Measurements from ENCODE around the gene NACC1.
A peak's percentile ranks its signal among the peaks of the same experiment; 100 is the strongest.

The NACC1 gene

DNA sequence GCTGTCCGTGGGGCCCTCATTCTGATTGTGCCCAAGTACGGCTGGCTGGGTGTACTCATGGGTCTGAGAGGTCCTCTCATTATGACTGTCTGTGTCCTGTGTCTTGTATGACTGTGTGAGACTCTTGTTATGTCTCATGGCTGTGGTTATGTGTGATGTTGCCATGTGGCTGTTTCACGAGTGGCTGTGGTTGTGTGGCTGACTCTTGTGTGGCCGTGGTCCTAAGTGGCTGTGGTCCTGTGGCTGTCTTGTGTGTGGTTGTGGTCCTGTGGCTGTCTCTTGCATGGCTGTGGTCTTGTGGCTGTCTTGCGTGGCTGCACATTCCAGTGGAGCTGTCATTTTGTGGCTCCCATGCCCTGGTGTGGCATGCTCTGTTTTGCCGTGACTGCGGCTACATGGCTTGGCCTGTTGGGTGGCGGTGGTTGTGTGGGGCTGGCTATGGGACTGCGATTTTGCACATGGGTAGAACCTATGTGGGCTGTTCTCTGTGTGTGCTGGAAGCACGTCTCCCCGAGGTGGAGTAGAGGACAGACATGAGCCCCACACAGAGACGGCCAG, 18.0 kb upstream of the NACC1 start:
- DNase-seq (ENCODE audit: low spot score), result no peak

DNA sequence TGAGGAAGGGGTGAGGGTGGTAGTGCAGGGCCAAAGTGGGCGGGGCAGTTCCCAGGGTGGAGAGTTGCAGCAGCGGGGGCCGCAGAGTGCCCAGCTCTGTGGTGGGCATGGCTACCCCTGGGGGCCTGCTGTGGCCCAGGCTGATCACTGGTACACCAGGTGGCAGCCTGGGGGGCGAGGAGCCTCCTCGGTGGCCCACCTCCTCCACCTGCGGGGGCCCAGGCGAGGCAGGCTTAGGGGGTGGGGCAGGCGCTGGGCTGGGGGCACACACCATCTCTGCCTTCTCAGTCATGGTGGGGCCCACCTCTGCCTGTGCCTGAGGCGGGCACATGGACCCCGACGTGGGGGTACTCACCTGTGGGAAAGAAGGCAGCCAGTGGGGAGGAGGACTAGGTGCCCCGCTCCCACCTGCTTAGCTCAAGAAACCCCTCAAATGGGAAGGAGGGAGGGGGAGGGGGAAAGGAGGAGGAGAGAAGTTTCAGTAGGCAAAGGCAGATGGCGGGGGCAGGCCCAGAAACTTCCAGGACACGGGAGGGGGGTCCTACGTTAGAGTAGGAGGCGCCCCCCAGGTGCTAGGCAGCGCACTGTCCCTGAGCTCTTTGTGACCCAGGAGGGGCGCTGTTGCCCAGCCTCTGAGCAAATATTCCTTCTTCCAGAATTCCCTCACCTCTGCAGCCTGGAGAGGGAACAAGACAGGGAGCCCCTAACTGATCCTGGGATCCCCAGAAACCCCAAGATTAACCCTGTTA, 17.0 kb upstream of the NACC1 start:
- DNase-seq (ENCODE audit: low spot score), result no peak

DNA sequence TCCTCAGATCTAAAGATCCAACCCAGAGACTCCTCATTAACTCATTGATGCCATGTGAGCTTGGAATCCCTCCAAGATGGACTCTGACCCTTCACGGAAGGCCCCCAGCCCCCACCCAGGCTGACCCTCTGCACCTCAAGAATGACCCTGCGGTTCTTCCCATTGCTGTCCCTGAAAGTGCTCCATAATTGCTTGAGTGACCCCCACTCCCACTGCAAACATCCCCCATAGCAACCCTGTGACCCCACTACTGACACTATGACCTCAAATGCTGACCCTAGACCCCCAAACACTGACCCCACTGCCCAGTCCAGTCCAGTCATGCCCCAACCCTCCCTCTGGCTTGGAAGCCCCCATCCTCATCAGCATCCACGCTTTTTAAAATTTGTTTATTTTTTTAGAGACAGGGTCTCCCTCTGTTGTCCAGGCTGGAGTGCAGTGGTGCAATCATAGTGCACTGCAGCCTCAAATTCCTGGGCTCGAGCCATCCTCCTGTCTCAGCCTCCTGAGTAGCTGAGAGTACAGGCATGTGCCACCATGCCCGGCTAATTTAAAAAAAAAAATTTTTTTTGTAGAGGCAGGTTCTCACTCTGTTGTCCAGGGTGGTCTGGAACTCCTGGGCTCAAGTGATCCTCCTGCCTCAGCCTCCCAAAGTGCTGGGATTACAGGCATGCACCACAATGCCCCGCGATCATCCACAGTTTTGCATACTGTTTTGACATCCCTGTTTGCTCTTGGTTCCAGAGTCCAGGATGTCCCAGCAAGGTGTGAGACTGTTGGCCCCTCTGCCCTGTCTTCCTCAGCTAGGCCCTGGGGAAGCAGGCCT, 16.3 kb upstream of the NACC1 start:
- DNase-seq (ENCODE audit: low spot score), result peak; percentile 83

- DNase-seq (ENCODE audit: low spot score), result no peak
These were observed 15.7 kb upstream of the NACC1 start for GRCh38 chr19:13102416-13102665.

- DNase-seq (ENCODE audit: low spot score), result peak; percentile 97
These were observed 15.1 kb upstream of the NACC1 start, which contains the start of gene LYL1 for GRCh38 chr19:13102666-13103580. LYL1 (minus strand) TSS chr19:13102858; CDS start chr19:13101171, 1,687 bp downstream.

GRCh38 chr19:13103581-13104359, 14.3 kb upstream of the NACC1 start:
- DNase-seq (ENCODE audit: low spot score), result no peak

- no peak for DNase-seq (ENCODE audit: low spot score)
These were observed 13.7 kb upstream of the NACC1 start for GRCh38 chr19:13104360-13104847.

DNA sequence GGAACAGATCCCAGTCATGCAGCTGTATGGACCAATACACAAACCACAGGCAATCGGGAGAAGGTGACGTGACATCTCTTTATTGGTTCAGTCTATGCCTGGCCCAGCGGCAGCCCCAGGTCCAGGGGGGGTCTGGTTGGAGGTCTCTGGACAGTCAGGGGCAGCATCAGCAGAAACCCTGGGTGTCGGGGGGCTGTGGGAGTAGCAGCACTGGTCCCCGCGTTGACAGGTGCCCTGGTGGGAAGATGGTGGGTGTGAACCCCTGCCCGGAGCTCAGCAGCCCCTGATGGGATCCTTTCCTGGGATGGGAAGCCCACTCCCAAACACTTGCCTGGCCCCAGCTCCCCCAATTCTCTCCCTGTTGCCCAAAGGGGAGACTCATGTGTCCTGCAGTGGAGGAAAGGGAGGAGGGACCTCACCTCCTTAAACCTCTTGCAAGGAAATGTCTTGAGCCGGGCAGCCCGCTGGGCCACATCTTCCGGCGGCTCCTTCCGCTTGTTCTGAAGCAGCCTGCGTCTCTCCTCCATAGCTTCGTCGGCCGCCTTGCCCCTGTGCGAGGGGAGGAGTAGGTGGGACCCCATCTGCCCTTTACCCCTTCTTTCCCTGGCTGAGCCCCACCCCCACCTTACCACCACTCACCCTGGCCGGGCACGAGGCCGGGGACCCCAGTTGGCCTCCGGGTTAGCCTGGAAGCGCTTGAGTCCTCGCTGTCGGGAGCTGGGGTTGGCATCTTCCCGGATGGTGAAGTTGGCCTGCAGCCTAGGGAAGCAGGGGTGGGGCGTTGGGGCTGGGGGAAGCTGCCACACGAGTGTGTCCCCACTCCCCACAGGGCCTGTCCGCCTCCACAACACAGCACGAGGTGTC, 13.0 kb upstream of the NACC1 start:
- no peak for DNase-seq (ENCODE audit: low spot score)

DNA sequence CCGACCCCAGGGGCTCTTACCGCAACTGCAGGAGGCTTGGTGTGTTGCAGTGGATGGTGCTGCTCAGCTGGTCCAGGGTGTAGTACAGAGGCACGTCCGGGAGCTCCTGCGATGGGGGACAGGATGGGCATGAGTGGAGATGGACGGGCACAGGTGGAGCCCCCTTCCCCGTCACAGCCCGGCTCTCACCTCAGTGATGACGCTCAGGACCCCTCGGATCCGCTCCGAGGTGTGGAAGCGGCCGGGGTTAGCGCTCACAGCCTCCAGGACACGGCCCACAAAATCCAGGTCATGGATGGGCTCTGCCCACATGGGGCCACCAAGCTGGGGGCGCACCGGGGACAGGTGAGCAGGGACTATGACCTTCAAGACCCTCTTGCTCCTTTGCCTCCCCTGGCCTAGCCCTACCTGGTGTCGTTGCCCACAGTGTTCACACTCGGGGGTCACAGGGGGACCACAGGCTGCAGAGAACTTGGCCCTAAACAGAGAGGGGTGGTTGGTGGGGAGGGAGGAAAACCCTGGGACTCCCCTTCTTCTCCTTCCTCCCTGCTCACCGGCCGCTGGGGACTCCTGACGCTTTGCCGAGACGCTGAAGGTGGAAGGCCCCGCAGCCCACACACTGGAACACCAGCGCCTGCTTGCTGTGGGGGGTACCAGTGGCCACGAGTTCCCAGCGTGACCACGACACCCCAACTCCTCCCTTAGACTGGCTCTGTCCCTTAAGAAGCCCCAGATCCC, 8.5 kb upstream of the NACC1 start:
- DNase-seq (ENCODE audit: low spot score), result no peak

- DNase-seq (ENCODE audit: low spot score), result no peak
These were observed 7.9 kb upstream of the NACC1 start for GRCh38 chr19:13110099-13110610.

- no peak for DNase-seq (ENCODE audit: low spot score)
These were observed 5.5 kb upstream of the NACC1 start for GRCh38 chr19:13112555-13112954.

DNA sequence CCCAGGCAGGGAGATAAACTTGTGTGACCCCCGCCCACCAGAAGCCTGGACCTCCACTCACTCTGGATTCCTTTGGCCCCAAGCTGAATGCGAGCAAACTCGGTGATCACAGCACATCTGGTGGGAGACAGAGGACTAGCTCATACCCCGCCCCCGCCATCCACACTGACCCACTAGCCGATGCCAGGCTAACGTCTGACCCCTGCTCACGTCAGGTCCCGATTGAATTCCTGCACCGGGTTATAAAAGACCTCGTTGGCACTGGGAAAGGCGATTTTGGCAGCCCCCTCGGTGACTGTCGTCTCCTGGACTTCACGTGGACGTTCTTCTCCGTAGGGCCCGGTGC, 2.2 kb upstream of the NACC1 start:
- DNase-seq (ENCODE audit: low spot score), result no peak

- DNase-seq (ENCODE audit: low spot score), result peak; percentile 99
These were observed 1.5 kb upstream of the NACC1 start, which contains the start of gene TRMT1 for GRCh38 chr19:13116282-13117175. TRMT1 (minus strand) TSS chr19:13116740; CDS start chr19:13116399, 341 bp downstream.

DNA sequence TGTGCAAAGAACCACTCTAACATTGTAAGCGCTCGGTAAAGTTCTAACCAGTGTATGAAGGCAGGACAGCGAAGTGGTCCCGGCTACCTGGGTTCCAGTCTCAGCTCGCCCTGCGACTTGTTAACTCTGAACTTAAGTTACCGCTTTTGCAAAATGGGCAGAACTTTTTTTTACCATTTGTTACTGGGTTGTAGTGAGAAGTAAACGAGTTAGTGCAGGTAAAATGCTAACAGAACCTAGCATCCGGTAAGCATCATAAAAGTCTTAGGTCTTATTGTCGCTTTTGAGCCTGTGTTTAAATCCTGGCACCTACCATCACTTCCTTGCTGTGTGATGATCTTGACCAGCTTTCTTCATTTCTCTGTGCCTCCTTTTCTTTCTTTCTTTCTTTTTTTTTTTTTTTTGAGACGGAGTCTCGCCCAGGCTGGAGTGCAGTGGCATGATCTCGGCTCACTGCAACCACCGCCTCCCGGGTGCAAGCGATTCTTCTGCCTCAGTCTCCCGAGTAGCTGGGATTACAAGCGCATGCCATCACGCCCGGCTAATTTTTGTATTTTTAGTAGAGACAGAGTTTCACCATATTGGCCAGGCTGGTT, 790 bp upstream of the NACC1 start:
- no peak for DNase-seq (ENCODE audit: low spot score)

DNA sequence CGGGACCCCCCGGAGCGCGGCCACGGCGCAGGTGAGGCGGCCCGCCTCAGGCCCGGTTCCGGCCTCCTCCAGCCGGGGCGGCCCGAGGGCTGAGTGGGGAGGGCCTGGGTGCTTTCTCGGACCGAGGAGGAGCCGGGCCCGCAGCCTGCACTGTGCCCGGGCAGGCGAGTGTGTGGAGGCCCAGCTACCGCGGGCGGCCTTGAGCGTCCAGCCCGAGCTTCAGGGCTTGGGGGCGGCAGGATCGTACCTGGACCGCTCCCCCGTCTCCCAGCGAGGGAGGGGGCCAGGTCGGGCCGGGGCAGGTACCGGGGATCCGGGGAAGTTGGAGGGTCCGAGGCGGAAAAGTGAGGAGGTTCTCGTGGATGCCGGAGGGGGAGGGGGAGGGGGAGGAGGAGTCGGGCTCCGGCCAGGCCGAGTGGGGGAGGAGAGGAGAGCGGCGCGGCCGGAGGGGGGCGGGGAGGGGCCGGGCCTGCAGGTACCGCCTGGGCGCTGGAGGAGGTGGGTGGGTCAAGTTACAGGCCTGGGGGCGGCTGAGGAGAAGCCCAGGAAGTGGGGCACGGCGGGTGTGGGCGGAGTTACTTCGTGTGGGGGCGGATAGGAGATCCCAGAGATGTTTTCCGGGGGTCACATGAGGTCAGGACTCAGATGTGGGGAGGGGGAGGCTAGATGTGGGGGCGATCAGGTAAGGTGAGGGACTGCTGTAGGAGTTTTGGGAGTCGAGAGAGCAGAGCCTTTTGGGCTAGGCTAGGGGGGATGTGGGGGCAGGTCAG, 545 bp downstream of the NACC1 start:
- peak; percentile 82 for DNase-seq (ENCODE audit: low spot score)

DNA sequence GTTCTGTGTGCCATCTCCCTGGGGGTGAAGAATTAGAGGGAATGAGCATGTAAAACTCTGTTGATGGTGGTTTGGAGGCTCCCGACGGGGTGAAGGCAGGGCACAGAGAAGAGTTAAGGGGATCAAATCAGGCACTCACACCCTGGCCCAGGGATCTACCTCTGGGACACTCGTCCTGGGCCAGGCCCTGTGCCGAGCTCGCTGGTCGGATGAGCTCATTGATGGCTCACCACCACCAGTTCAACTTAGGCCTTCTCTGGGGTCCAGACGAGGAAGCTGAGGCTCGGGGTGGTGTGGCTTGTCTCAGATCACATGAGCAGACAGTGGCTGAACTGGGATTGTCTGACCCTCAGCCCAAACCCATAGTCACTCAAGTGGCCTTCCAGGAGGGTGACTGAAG, 1.6 kb downstream of the NACC1 start:
- no peak for DNase-seq (ENCODE audit: low spot score)

- DNase-seq (ENCODE audit: low spot score), result no peak
These were observed 2.0 kb downstream of the NACC1 start for GRCh38 chr19:13120031-13120430.
